MM.1S (cell line): ENCODE data around the gene NTRK3.

Experiments used
- CTCF ChIP-seq: fragments of 300-600 bp; sonication (generic); IDR thresholded peaks from 2 replicates; pipeline ENCODE4 v1.5.1; 2016; ENCODE audit warnings: antibody characterized with exemption, low read length, mixed read lengths
- EZH2 ChIP-seq: fragments of 300-600 bp; sonication (generic); optimal IDR thresholded peaks from 2 replicates; pipeline ENCODE3; 2017; ENCODE audit warnings: low read depth, mild to moderate bottlenecking, antibody characterized with exemption, low read length, mixed read lengths

DNA sequence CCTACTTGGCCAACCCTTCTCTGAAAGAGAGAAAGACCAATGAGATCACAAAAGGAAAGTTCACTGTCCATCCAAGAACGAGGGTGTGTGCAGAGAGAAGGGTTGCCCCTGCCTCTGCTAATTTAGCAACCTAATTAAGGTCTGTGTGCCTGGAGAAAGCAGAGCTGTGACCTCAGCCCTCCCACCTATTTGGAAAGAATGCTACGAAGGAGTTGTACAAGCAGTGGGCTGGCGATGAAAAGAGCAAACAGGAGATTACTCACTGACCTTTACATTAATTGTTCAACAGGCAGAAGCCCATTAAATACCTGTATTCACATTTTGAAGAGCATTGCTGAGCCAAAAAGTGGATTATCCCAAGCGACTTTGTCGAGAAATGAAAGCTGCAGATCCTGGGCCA is 314.9 kb downstream of the NTRK3 start:
- TF ChIP-seq CTCF, result no peak
- TF ChIP-seq EZH2, result no peak
